Thyroid gland (tissue), 4 donors: ENCODE results near the gene AKR1B1.

Experiments used
- POLR2A ChIP-seq, 2 donors: fragments of 450-650 bp; IDR thresholded peaks; one replicate each; pipeline ENCODE4 v1.6.1; 2017; ENCODE audit warnings: antibody characterized with exemption in 2 of 2, mild to moderate bottlenecking in 2 of 2, moderate library complexity in 1 of 2
- TF ChIP-seq, protein P1 (sequence below), 6 experiments: fragments of 200-600 bp in 3 of 6; fragments of 450-650 bp in 3 of 6; sonication (generic) in 3 of 6; IDR thresholded peaks; one replicate each; pipeline ENCODE4 v1.5.1; 2016 to 2019; ENCODE audit warnings: antibody characterized with exemption in 6 of 6, mild to moderate bottlenecking in 2 of 6, inconsistent platforms in 1 of 6, moderate library complexity in 1 of 6

DNA sequence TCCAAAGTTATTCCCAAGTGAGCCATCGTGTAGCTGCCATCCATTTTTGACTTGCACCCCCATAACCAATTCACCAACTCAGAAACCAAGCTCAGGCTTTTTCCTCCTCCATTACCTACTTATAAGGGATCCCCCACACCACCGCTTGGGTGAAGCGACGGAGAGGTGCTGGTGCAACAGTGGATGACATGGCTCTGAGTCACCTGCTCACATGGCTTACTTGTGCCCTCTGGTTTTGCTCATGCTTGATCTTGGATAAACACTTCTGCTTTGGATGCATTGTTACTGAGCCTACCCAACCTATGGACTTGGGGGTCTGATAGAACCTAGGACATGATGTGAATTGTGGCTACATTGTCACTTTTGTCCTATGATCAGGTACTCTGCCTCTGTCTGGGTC lies 12.0 kb upstream of the AKR1B1 start:
- TF ChIP-seq, protein P1, sequence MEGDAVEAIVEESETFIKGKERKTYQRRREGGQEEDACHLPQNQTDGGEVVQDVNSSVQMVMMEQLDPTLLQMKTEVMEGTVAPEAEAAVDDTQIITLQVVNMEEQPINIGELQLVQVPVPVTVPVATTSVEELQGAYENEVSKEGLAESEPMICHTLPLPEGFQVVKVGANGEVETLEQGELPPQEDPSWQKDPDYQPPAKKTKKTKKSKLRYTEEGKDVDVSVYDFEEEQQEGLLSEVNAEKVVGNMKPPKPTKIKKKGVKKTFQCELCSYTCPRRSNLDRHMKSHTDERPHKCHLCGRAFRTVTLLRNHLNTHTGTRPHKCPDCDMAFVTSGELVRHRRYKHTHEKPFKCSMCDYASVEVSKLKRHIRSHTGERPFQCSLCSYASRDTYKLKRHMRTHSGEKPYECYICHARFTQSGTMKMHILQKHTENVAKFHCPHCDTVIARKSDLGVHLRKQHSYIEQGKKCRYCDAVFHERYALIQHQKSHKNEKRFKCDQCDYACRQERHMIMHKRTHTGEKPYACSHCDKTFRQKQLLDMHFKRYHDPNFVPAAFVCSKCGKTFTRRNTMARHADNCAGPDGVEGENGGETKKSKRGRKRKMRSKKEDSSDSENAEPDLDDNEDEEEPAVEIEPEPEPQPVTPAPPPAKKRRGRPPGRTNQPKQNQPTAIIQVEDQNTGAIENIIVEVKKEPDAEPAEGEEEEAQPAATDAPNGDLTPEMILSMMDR (IDR thresholded peaks at IDR 0.05) = no peak
- no peak for TF ChIP-seq POLR2A (IDR thresholded peaks at IDR 0.05)
